ENCODE data around the gene LEKR1.

DNA sequence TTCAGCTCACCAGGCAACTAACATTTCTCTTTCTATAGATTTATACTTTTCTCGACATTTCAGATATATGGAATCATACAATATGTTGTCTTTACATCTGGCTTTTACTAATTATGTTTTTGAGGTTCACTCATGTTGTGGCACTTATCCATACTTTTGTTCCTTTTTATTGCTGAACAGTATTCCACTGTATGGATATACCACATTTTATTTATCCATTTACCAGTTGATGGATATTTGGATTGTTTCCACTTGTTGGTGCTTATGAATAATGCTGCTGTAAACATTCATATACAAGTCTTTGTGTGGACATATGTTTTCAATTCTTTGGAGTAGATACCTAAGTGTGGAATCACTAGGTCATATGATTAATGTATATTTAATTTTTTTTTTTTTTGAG lies 97.2 kb downstream of the LEKR1 start:
- TF ChIP-seq, protein P1, sequence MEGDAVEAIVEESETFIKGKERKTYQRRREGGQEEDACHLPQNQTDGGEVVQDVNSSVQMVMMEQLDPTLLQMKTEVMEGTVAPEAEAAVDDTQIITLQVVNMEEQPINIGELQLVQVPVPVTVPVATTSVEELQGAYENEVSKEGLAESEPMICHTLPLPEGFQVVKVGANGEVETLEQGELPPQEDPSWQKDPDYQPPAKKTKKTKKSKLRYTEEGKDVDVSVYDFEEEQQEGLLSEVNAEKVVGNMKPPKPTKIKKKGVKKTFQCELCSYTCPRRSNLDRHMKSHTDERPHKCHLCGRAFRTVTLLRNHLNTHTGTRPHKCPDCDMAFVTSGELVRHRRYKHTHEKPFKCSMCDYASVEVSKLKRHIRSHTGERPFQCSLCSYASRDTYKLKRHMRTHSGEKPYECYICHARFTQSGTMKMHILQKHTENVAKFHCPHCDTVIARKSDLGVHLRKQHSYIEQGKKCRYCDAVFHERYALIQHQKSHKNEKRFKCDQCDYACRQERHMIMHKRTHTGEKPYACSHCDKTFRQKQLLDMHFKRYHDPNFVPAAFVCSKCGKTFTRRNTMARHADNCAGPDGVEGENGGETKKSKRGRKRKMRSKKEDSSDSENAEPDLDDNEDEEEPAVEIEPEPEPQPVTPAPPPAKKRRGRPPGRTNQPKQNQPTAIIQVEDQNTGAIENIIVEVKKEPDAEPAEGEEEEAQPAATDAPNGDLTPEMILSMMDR (conservative IDR thresholded peaks at IDR 0.05; ENCODE audit: low read depth, low read length) = no peak
- TF ChIP-seq EZH2 (IDR thresholded peaks at IDR 0.05; ENCODE audit: borderline replicate concordance, low read depth, low read length, poor library complexity, severe bottlenecking) = no peak

All from A673 (cell line).